SU-DHL-6 (cell line): ENCODE results near the gene TMED9.

Experiments used
- EZH2phosphoT487 ChIP-seq: fragments of 200-600 bp; sonication (generic), shearing (Covaris generic); conservative IDR thresholded peaks from 2 replicates; pipeline ENCODE4 v1.6.1; 2018; ENCODE audit warnings: mild to moderate bottlenecking, antibody characterized with exemption, low read length, moderate library complexity, mixed read lengths
- TF ChIP-seq, protein P1 (sequence below): fragments of 200-600 bp; sonication (generic); IDR thresholded peaks from one replicate; pipeline ENCODE4 v1.5.1; 2017; ENCODE audit warnings: antibody characterized with exemption, mild to moderate bottlenecking, low read length, moderate library complexity; ENCODE audit not compliant: insufficient read depth, poor library complexity, severe bottlenecking

DNA sequence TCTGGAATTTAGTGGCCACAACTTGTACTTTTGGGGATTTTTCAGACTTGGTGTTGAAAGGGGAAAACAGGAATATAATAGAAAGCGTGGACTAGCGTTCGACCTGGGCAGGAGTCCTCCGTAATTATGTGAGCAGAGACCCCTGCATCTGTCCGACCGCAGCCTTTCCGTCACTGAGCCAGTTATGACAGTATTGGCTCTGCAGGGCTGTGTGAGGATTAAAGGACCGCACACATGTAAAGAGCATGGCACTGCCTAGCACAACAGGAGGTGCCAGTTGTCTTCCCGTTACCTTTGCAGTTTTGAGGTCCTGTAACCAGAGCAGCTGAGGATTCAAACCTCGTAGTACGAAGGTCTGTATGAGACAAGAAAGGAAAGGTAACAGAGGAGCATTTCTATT lies 9.1 kb downstream of the TMED9 start:
- TF ChIP-seq, protein P1, sequence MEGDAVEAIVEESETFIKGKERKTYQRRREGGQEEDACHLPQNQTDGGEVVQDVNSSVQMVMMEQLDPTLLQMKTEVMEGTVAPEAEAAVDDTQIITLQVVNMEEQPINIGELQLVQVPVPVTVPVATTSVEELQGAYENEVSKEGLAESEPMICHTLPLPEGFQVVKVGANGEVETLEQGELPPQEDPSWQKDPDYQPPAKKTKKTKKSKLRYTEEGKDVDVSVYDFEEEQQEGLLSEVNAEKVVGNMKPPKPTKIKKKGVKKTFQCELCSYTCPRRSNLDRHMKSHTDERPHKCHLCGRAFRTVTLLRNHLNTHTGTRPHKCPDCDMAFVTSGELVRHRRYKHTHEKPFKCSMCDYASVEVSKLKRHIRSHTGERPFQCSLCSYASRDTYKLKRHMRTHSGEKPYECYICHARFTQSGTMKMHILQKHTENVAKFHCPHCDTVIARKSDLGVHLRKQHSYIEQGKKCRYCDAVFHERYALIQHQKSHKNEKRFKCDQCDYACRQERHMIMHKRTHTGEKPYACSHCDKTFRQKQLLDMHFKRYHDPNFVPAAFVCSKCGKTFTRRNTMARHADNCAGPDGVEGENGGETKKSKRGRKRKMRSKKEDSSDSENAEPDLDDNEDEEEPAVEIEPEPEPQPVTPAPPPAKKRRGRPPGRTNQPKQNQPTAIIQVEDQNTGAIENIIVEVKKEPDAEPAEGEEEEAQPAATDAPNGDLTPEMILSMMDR, result no peak
- TF ChIP-seq EZH2phosphoT487, result no peak
